Natural killer cell (primary cell): ENCODE measurements around the gene BAIAP2. TPM values are rescaled to one million over a fixed set of nuclear protein-coding genes. Genes with fewer than 3 reads are reported as not detected.

Experiments used
- ATAC-seq, 3 donors: fragments of 150-1000 bp in 2 of 3; fragments of 200-7000 bp in 1 of 3; cut with Tn5 transposase; 1 replicate in 1 of 3; 2 replicates in 2 of 3; pipeline ENCODE4 v1.10.0; 2021; ENCODE audit warnings: mild to moderate bottlenecking in 2 of 3, moderate library complexity in 2 of 3
- DNase-seq, 2 donors: peaks; one replicate each; pipeline versions ENCODE4 v3.0.0 to v3.0.0-alpha.2; 2013 to 2021; ENCODE audit warnings: mixed read lengths in 1 of 2
- H3K27ac ChIP-seq: one replicate; pipeline ENCODE4 v1.5.1; 2013; ENCODE audit warnings: mild to moderate bottlenecking, low read length
- H3K27me3 ChIP-seq: one replicate; pipeline ENCODE4 v1.6.1; 2013; ENCODE audit warnings: low read length; ENCODE audit not compliant: control insufficient read depth, insufficient read depth
- H3K36me3 ChIP-seq: one replicate; pipeline ENCODE4 v1.6.1; 2013; ENCODE audit warnings: low read length; ENCODE audit not compliant: control insufficient read depth, insufficient read depth
- H3K4me1 ChIP-seq: one replicate; pipeline ENCODE4 v1.6.1; 2013; ENCODE audit warnings: low read length; ENCODE audit not compliant: control insufficient read depth, insufficient read depth
- H3K4me3 ChIP-seq: one replicate; pipeline ENCODE4 v1.5.1; 2013; ENCODE audit warnings: low read length
- H3K9me3 ChIP-seq: one replicate; pipeline ENCODE4 v1.6.1; 2013; ENCODE audit warnings: low read length; ENCODE audit not compliant: control insufficient read depth, insufficient read depth
- H3K27ac Mint-ChIP-seq, 2 donors: one replicate each; pipeline ENCODE4 v1.8.0; 2022; ENCODE audit warnings: mild to moderate bottlenecking in 2 of 2, mixed read lengths in 2 of 2, moderate library complexity in 1 of 2
- H3K27me3 Mint-ChIP-seq, 2 donors: one replicate each; pipeline ENCODE4 v1.8.0; 2022; ENCODE audit warnings: low read depth in 2 of 2, mixed read lengths in 2 of 2
- H3K36me3 Mint-ChIP-seq: one replicate; pipeline ENCODE4 v1.8.0; 2022; ENCODE audit warnings: mixed read lengths
- H3K4me1 Mint-ChIP-seq, 2 donors: one replicate each; pipeline ENCODE4 v1.8.0; 2022; ENCODE audit warnings: mixed read lengths in 2 of 2
- H3K4me3 Mint-ChIP-seq: one replicate; pipeline ENCODE4 v1.8.0; 2022; ENCODE audit warnings: mild to moderate bottlenecking, moderate library complexity, mixed read lengths
- H3K9me3 Mint-ChIP-seq, 2 donors: one replicate each; pipeline ENCODE4 v1.8.0; 2022; ENCODE audit warnings: mixed read lengths in 2 of 2
- CTCF ChIP-seq: fragments of 200-600 bp; IDR thresholded peaks from one replicate; pipeline ENCODE4 v1.8.0; 2022; ENCODE audit warnings: antibody characterized with exemption
- WGBS: methylation state at CpG from one replicate; pipeline ENCODE4 v1.1.7; 2013; ENCODE audit warnings: missing lambda C conversion rate; ENCODE audit not compliant: insufficient coverage; 5-methylcytosine and 5-hydroxymethylcytosine counted together
- intact Hi-C: fragments of 100-400 bp; cut with micrococcal nuclease; formaldehyde crosslinking; loops from one replicate; pipeline ENCODE4 v1.14.2; 2022
- total RNA-seq, 4 donors: library from RNA; stranded (reverse); fragments of 120-200 nt in 1 of 4; gene quantifications; one replicate each; pipeline versions ENCODE4 v1.2.3 to v1.2.4, GENCODE V29; 2013 to 2022

Gene BAIAP2
- total RNA-seq, 3 donors from 2014 or later (not counting 1 experiment from before 2014, with no cell fraction given) = 6.7 to 12.3 (median 10.4) TPM

- Histone ChIP-seq H3K27me3 (no peaks in the 10 kb centered on the region), H3K36me3 (no peaks in the 10 kb centered on the region), H3K4me1 (peaks cover 15% of the 10 kb centered on the region), H3K27ac (no peak overlapping the region), H3K9me3 (no peaks in the 10 kb centered on the region), H3K4me3 (no peak overlapping the region)
- Mint-ChIP-seq H3K4me3 (no peak overlapping the region), H3K36me3 (no peaks in the 10 kb centered on the region), H3K9me3 (no peaks in the 10 kb centered on the region), H3K27me3 (no peaks in the 10 kb centered on the region), H3K27ac (no peak overlapping the region), H3K4me1 (peaks cover 0 to 12% of the 10 kb centered on the region in 2 donors)
- DNase-seq (no peak), ATAC-seq (no peak)
- WGBS = 94% methylated on average over 39 of the region's 39 CpGs
- intact Hi-C loops = no loop called here
- TF ChIP-seq CTCF = no peak
Observed at GRCh38 chr17:81123052-81124048, 88.4 kb downstream of the BAIAP2 start.

GRCh38 chr17:81124377-81124776 lies 89.4 kb downstream of the BAIAP2 start:
- Histone ChIP-seq H3K27me3 (no peaks in the 10 kb centered on the region), H3K9me3 (no peaks in the 10 kb centered on the region), H3K4me1 (peaks cover 5% of the 10 kb centered on the region), H3K36me3 (no peaks in the 10 kb centered on the region), H3K4me3 (no peak overlapping the region), H3K27ac (no peak overlapping the region)
- DNase-seq (no peak), ATAC-seq (no peak)
- TF ChIP-seq CTCF = no peak
- no peaks in the 10 kb centered on the region for H3K36me3 Mint-ChIP-seq
- intact Hi-C loops = no loop called here
- H3K9me3 Mint-ChIP-seq = no peaks in the 10 kb centered on the region
- no peak overlapping the region for H3K27ac Mint-ChIP-seq
- peaks cover 0 to 5% of the 10 kb centered on the region in 2 donors for H3K4me1 Mint-ChIP-seq
- no peaks in the 10 kb centered on the region for H3K27me3 Mint-ChIP-seq
- H3K4me3 Mint-ChIP-seq = no peak overlapping the region
- 94% methylated on average over 18 of the region's 18 CpGs for WGBS

GRCh38 chr17:81125573-81126081 lies 90.7 kb downstream of the BAIAP2 start:
- H3K9me3 Mint-ChIP-seq = no peaks in the 10 kb centered on the region
- no peaks in the 10 kb centered on the region for H3K27me3 Mint-ChIP-seq
- H3K27ac Mint-ChIP-seq = no peak overlapping the region
- no peak overlapping the region for H3K4me3 Mint-ChIP-seq
- no peak for TF ChIP-seq CTCF
- WGBS = 88% methylated on average over 12 of the region's 14 CpGs
- Histone ChIP-seq H3K4me3 (no peak overlapping the region), H3K27me3 (no peaks in the 10 kb centered on the region), H3K27ac (no peak overlapping the region), H3K9me3 (no peaks in the 10 kb centered on the region), H3K36me3 (no peaks in the 10 kb centered on the region), H3K4me1 (no peaks in the 10 kb centered on the region)
- no peak for ATAC-seq
- no peaks in the 10 kb centered on the region for H3K4me1 Mint-ChIP-seq
- no peak for DNase-seq
- no peaks in the 10 kb centered on the region for H3K36me3 Mint-ChIP-seq
- intact Hi-C loops = no loop called here
